HFFc6 (cell line): Measurements from ENCODE around the gene KMT5C. TPM values are rescaled to one million over a fixed set of nuclear protein-coding genes. Genes with fewer than 3 reads are reported as not detected.

Experiments used
- DNase-seq: peaks from one replicate; pipeline ENCODE4 v3.0.0-alpha.2; 2018
- H3K27ac Mint-ChIP-seq: 2 replicates; pipeline ENCODE4 v1.8.0; 2020; ENCODE audit warnings: mild to moderate bottlenecking, mixed read lengths
- H3K27me3 Mint-ChIP-seq: 2 replicates; pipeline ENCODE4 v1.8.0; 2021; ENCODE audit warnings: mild to moderate bottlenecking, moderate library complexity, mixed read lengths; ENCODE audit not compliant: insufficient read depth
- H3K36me3 Mint-ChIP-seq: 2 replicates; pipeline ENCODE4 v1.8.0; 2021; ENCODE audit warnings: low read depth, mixed read lengths
- H3K4me1 Mint-ChIP-seq: 2 replicates; pipeline ENCODE4 v1.8.0; 2020; ENCODE audit warnings: low read depth, mixed read lengths
- H3K4me3 Mint-ChIP-seq: 2 replicates; pipeline ENCODE4 v1.8.0; 2020; ENCODE audit warnings: mild to moderate bottlenecking, moderate library complexity, mixed read lengths
- H3K9me3 Mint-ChIP-seq: 2 replicates; pipeline ENCODE4 v1.8.0; 2020; ENCODE audit warnings: mild to moderate bottlenecking, mixed read lengths
- total RNA-seq, 6 experiments: library from RNA; stranded (reverse); fragmentation: NEBNext Ultra II Directional; extraction: Animal tissue kit (Norgen Biotek cat#: 25700); gene quantifications; 2 replicates in 1 of 6; 3 replicates in 5 of 6; pipeline ENCODE4 v1.2.3, GENCODE V29; 2021
- TF ChIP-seq, protein P1 (sequence below): fragments of 200-600 bp; sonication (generic); IDR thresholded peaks from 2 replicates; pipeline ENCODE4 v1.5.0; 2021; ENCODE audit warnings: antibody characterized with exemption, mild to moderate bottlenecking

KMT5C gene
- total RNA-seq, 6 experiments from 2014 or later, result 3.8 to 6.2 (median 4.4) TPM

DNA sequence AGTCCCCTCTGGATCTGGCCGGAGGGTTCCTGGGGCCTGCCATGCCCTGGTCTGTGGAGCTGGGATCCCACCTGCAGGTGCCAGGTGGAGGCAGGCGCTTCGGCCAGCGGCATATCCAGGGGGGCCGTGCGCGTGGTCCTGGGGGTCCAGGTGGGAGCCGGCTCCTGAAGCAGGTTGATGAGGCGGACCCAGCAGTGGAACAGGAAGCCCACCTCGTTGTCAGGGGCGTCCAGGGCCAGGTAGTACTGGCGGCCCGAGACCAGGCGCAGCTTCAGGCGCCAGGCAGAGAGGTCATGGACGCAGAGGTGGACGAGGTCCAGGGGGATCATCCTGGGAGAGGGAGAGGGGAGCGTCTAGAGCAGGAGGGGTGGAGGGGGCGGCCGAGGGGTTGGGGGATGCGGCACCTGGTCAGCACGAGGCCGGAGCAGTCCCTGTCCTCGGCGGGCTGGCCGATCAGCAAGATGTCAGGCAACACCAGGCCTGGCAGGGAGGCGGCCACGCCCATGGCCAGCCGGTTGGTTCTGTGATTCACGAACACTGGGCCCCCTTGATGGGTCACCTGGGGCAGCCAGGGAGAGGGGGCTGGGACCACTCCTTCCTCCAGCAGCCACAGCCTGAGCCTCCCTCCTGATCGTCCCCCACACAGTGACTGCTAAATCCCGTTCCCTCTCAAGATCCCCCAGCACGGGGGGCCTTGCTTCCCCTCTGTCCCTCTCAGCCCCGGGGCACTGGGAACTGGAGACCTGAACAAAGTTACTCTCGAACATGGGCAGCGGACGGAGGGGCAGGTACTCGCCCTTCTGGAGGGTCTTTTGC is 22.7 kb downstream of the KMT5C start:
- H3K4me1 Mint-ChIP-seq, result no peaks in the 10 kb centered on the region
- peaks cover 4% of the 10 kb centered on the region; the same call in 1 of the 2 replicates for H3K36me3 Mint-ChIP-seq
- H3K9me3 Mint-ChIP-seq, result no peaks in the 10 kb centered on the region
- TF ChIP-seq, protein P1, sequence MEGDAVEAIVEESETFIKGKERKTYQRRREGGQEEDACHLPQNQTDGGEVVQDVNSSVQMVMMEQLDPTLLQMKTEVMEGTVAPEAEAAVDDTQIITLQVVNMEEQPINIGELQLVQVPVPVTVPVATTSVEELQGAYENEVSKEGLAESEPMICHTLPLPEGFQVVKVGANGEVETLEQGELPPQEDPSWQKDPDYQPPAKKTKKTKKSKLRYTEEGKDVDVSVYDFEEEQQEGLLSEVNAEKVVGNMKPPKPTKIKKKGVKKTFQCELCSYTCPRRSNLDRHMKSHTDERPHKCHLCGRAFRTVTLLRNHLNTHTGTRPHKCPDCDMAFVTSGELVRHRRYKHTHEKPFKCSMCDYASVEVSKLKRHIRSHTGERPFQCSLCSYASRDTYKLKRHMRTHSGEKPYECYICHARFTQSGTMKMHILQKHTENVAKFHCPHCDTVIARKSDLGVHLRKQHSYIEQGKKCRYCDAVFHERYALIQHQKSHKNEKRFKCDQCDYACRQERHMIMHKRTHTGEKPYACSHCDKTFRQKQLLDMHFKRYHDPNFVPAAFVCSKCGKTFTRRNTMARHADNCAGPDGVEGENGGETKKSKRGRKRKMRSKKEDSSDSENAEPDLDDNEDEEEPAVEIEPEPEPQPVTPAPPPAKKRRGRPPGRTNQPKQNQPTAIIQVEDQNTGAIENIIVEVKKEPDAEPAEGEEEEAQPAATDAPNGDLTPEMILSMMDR, result no peak
- H3K4me3 Mint-ChIP-seq, result no peak overlapping the region
- peaks cover 6% of the 10 kb centered on the region for H3K27me3 Mint-ChIP-seq
- no peak overlapping the region for H3K27ac Mint-ChIP-seq
- DNase-seq, result no peak

- Mint-ChIP-seq H3K27ac (peak within 1 kb of the TSS; percentile 57), H3K27me3 (peaks cover 4% of the 10 kb centered on the region; the same call in 1 of the 2 replicates), H3K4me3 (no peak within 1 kb of the TSS), H3K9me3 (no peaks in the 10 kb centered on the region), H3K36me3 (peaks cover 8% of the 10 kb centered on the region; the same call in 1 of the 2 replicates), H3K4me1 (no peaks in the 10 kb centered on the region)
- TF ChIP-seq, protein P1, result no peak
- no peak for DNase-seq
Observed at GRCh38 chr19:55362990-55363716, 23.5 kb downstream of the KMT5C start, which contains the start of gene GARIN5B. Gene GARIN5B (minus strand): TSS chr19:55363260. CDS start chr19:55363066, 194 bp downstream.

- Mint-ChIP-seq H3K4me1 (no peaks in the 10 kb centered on the region), H3K36me3 (peaks cover 8% of the 10 kb centered on the region; the same call in 1 of the 2 replicates), H3K9me3 (no peaks in the 10 kb centered on the region), H3K27ac (peak overlapping the region; percentile 18; the same call in 1 of the 2 replicates), H3K27me3 (peaks cover 4% of the 10 kb centered on the region; the same call in 1 of the 2 replicates), H3K4me3 (no peak overlapping the region)
- DNase-seq, result no peak
- TF ChIP-seq, protein P1, result no peak
Observed at GRCh38 chr19:55365245-55365644, 25.6 kb downstream of the KMT5C start.

GRCh38 chr19:55365964-55366363 is 26.3 kb downstream of the KMT5C start:
- DNase-seq, result no peak
- H3K36me3 Mint-ChIP-seq, result peaks cover 8% of the 10 kb centered on the region; the same call in 1 of the 2 replicates
- no peak overlapping the region for H3K27ac Mint-ChIP-seq
- H3K9me3 Mint-ChIP-seq, result no peaks in the 10 kb centered on the region
- H3K4me3 Mint-ChIP-seq, result no peak overlapping the region
- peaks cover 6% of the 10 kb centered on the region for H3K4me1 Mint-ChIP-seq
- peaks cover 4% of the 10 kb centered on the region; the same call in 1 of the 2 replicates for H3K27me3 Mint-ChIP-seq
- TF ChIP-seq, protein P1, result no peak

DNA sequence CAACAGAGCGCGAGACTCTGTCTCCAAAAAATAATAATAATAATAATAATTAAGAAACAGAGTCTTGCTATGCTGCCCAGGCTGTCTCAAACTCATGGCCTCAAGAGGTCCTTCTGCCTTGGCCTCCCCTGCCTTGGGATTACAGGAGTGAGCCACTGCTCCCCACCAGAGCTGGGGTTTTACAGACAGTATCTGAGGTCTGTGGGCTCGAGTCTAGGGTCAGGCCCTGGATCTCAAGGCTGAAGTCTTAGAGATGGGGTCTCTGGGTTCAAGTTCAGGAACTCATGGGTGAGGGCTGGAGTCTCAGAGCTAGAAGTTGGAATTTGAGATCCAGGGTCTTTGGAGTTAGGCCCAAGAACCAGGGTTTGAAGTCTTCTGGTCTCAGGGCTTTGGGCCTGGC is 27.1 kb downstream of the KMT5C start:
- Mint-ChIP-seq H3K9me3 (no peaks in the 10 kb centered on the region), H3K27me3 (peaks cover 4% of the 10 kb centered on the region; the same call in 1 of the 2 replicates), H3K27ac (peak overlapping the region; percentile 32), H3K4me1 (peaks cover 11% of the 10 kb centered on the region), H3K4me3 (peak overlapping the region; percentile 26; the same call in 1 of the 2 replicates), H3K36me3 (peaks cover 8% of the 10 kb centered on the region; the same call in 1 of the 2 replicates)
- TF ChIP-seq, protein P1, result no peak
- no peak for DNase-seq
